Neural progenitor cell (in vitro differentiated cells): ENCODE data around the gene ZBED4. TPM values are rescaled to one million over a fixed set of nuclear protein-coding genes. Genes with fewer than 3 reads are reported as not detected.
A peak's percentile ranks its signal among the peaks of the same experiment; 100 is the strongest.

Experiments
- DNase-seq: peaks from one replicate; pipeline ENCODE4 v3.0.0-alpha.2; 2016; ENCODE audit warnings: low spot score
- H2AFZ ChIP-seq: fragments of 200-600 bp; sonication (generic); replicated peaks from 2 replicates; pipeline ENCODE4 v1.6.1; 2016; ENCODE audit warnings: antibody characterized with exemption
- H3F3A ChIP-seq: fragments of 200-600 bp; sonication (generic); 2 replicates; pipeline ENCODE4 v1.6.1; 2016; ENCODE audit warnings: antibody characterized with exemption, low read depth
- H3K27ac ChIP-seq: fragments of 200-600 bp; sonication (generic); 2 replicates; pipeline ENCODE4 v1.5.1; 2016; ENCODE audit warnings: mild to moderate bottlenecking
- H3K27me3 ChIP-seq: fragments of 200-600 bp; sonication (generic); 2 replicates; pipeline ENCODE4 v1.6.1; 2016; ENCODE audit warnings: mild to moderate bottlenecking, moderate library complexity
- H3K36me3 ChIP-seq: fragments of 200-600 bp; sonication (generic); 2 replicates; pipeline ENCODE4 v1.5.1; 2016
- H3K4me1 ChIP-seq: fragments of 200-600 bp; sonication (generic); 2 replicates; pipeline ENCODE4 v1.6.1; 2016; ENCODE audit warnings: mixed run types
- H3K4me2 ChIP-seq: fragments of 200-600 bp; sonication (generic); 2 replicates; pipeline ENCODE4 v1.6.1; 2016
- H3K4me3 ChIP-seq: fragments of 200-600 bp; sonication (generic); 2 replicates; pipeline ENCODE4 v1.5.1; 2016
- H3K79me2 ChIP-seq: fragments of 200-600 bp; sonication (generic); 2 replicates; pipeline ENCODE4 v1.6.1; 2016; ENCODE audit warnings: low read depth
- H3K9ac ChIP-seq: fragments of 200-600 bp; sonication (generic); 2 replicates; pipeline ENCODE4 v1.6.1; 2016
- H3K9me3 ChIP-seq: fragments of 200-600 bp; sonication (generic); 2 replicates; pipeline ENCODE4 v1.5.1; 2016; ENCODE audit warnings: low read depth
- H4K20me1 ChIP-seq: fragments of 200-600 bp; sonication (generic); 2 replicates; pipeline ENCODE4 v1.6.1; 2016; ENCODE audit warnings: low read depth
- H3K27ac Mint-ChIP-seq: 3 replicates; pipeline ENCODE4 v1.8.0; 2021; ENCODE audit warnings: mixed read lengths
- H3K27me3 Mint-ChIP-seq: 2 replicates; pipeline ENCODE4 v1.8.0; 2022; ENCODE audit warnings: low read depth, mild to moderate bottlenecking, inconsistent platforms, moderate library complexity, mixed read lengths; ENCODE audit not compliant: insufficient read depth
- H3K36me3 Mint-ChIP-seq: 3 replicates; pipeline ENCODE4 v1.8.0; 2021; ENCODE audit warnings: mixed read lengths
- H3K4me1 Mint-ChIP-seq: 3 replicates; pipeline ENCODE4 v1.8.0; 2021; ENCODE audit warnings: mixed read lengths
- H3K4me3 Mint-ChIP-seq: 3 replicates; pipeline ENCODE4 v1.8.0; 2021; ENCODE audit warnings: mild to moderate bottlenecking, moderate library complexity, mixed read lengths
- H3K9me3 Mint-ChIP-seq: 3 replicates; pipeline ENCODE4 v1.8.0; 2020; ENCODE audit warnings: mixed read lengths
- CTCF ChIP-seq: fragments of 200-600 bp; sonication (generic); IDR thresholded peaks from 2 replicates; pipeline ENCODE4 v1.5.1; 2017; ENCODE audit warnings: antibody characterized with exemption, mild to moderate bottlenecking
- EZH2 ChIP-seq: fragments of 200-600 bp; sonication (generic); IDR thresholded peaks from 2 replicates; pipeline ENCODE4 v1.6.1; 2017; ENCODE audit warnings: antibody characterized with exemption, mild to moderate bottlenecking, moderate library complexity
- EZH2phosphoT487 ChIP-seq: fragments of 200-600 bp; sonication (generic); IDR thresholded peaks from 2 replicates; pipeline ENCODE4 v1.6.1; 2017; ENCODE audit warnings: antibody characterized with exemption
- total RNA-seq: library from RNA; depleted of rRNA; stranded (reverse); fragments of >200 nt; gene quantifications from 2 replicates; pipeline ENCODE4 v1.2.3, GENCODE V29; 2015; ENCODE audit warnings: low replicate concordance

ZBED4 gene
- total RNA-seq, 1 donor from 2014 or later = 23.1 TPM

- Histone ChIP-seq H3K36me3 (no peaks in the 10 kb centered on the region), H3K27ac (no peak overlapping the region), H3K4me1 (no peaks in the 10 kb centered on the region), H3K79me2 (no peaks in the 10 kb centered on the region), H3F3A (peaks cover 9% of the 10 kb centered on the region), H3K9me3 (no peaks in the 10 kb centered on the region), H3K27me3 (peaks cover 15% of the 10 kb centered on the region), H2AFZ (no peak overlapping the region), H3K4me3 (no peak overlapping the region), H3K9ac (no peak overlapping the region), H3K4me2 (no peak overlapping the region), H4K20me1 (no peaks in the 10 kb centered on the region)
- H3K27me3 Mint-ChIP-seq = peaks cover 8% of the 10 kb centered on the region
- no peak overlapping the region for H3K27ac Mint-ChIP-seq
- TF ChIP-seq EZH2 (no peak), EZH2phosphoT487 (no peak), CTCF (no peak)
- peaks cover 25% of the 10 kb centered on the region for H3K4me1 Mint-ChIP-seq
- peaks cover 4% of the 10 kb centered on the region for H3K36me3 Mint-ChIP-seq
- H3K4me3 Mint-ChIP-seq = no peak overlapping the region
- H3K9me3 Mint-ChIP-seq = no peaks in the 10 kb centered on the region
- DNase-seq = no peak
These were observed 70.6 kb downstream of the ZBED4 start for GRCh38 chr22:49924113-49924833.

- Histone ChIP-seq H3K9ac (no peak overlapping the region), H3K9me3 (no peaks in the 10 kb centered on the region), H3K4me2 (no peak overlapping the region), H3K27me3 (peaks cover 25% of the 10 kb centered on the region), H3F3A (peaks cover 9% of the 10 kb centered on the region), H2AFZ (no peak overlapping the region), H3K79me2 (no peaks in the 10 kb centered on the region), H4K20me1 (no peaks in the 10 kb centered on the region), H3K36me3 (no peaks in the 10 kb centered on the region), H3K4me1 (no peaks in the 10 kb centered on the region), H3K27ac (no peak overlapping the region), H3K4me3 (no peak overlapping the region)
- Mint-ChIP-seq H3K9me3 (no peaks in the 10 kb centered on the region), H3K4me1 (peaks cover 17% of the 10 kb centered on the region), H3K4me3 (no peak overlapping the region), H3K27ac (no peak overlapping the region), H3K27me3 (peaks cover 8% of the 10 kb centered on the region), H3K36me3 (peaks cover 4% of the 10 kb centered on the region)
- TF ChIP-seq EZH2 = no peak
- TF ChIP-seq CTCF = no peak
- no peak for TF ChIP-seq EZH2phosphoT487
- DNase-seq = no peak
These were observed 72.0 kb downstream of the ZBED4 start for GRCh38 chr22:49925525-49926128.

- no peaks in the 10 kb centered on the region for H4K20me1 ChIP-seq
- no peaks in the 10 kb centered on the region for H3K79me2 ChIP-seq
- no peak overlapping the region for H3K27ac ChIP-seq
- Mint-ChIP-seq H3K27me3 (peaks cover 12% of the 10 kb centered on the region), H3K4me1 (peaks cover 21% of the 10 kb centered on the region), H3K36me3 (peaks cover 2% of the 10 kb centered on the region), H3K27ac (peak overlapping the region; percentile 40), H3K9me3 (no peaks in the 10 kb centered on the region), H3K4me3 (peak overlapping the region; percentile 59)
- no peak for DNase-seq
- no peak for TF ChIP-seq CTCF
- no peak for TF ChIP-seq EZH2
- TF ChIP-seq EZH2phosphoT487 = no peak
- H2AFZ ChIP-seq = no peak overlapping the region
- H3K9ac ChIP-seq = no peak overlapping the region
- H3K4me1 ChIP-seq = no peaks in the 10 kb centered on the region
- H3K9me3 ChIP-seq = no peaks in the 10 kb centered on the region
- H3K4me3 ChIP-seq = no peak overlapping the region
- H3K36me3 ChIP-seq = no peaks in the 10 kb centered on the region
- H3K27me3 ChIP-seq = peaks cover 34% of the 10 kb centered on the region
- H3F3A ChIP-seq = peaks cover 9% of the 10 kb centered on the region
- no peak overlapping the region for H3K4me2 ChIP-seq
These were observed 73.3 kb downstream of the ZBED4 start for GRCh38 chr22:49926916-49927315.
